NB4 (cell line): ENCODE data around the gene LRRC72.

ENCODE experiments used
- DNase-seq: peaks from one replicate; pipeline ENCODE4 v3.0.0; 2010; ENCODE audit warnings: low read depth
- H3K4me3 ChIP-seq: one replicate; pipeline ENCODE4 v1.5.1; 2011; ENCODE audit warnings: mild to moderate bottlenecking, low read depth, low read length, moderate library complexity
- MYC ChIP-seq: IDR thresholded peaks from 2 replicates; pipeline ENCODE4 v1.6.1; 2011; ENCODE audit warnings: low read depth, low read length
- POLR2A ChIP-seq: IDR thresholded peaks from 2 replicates; pipeline ENCODE4 v1.6.1; 2011; ENCODE audit warnings: mild to moderate bottlenecking; ENCODE audit not compliant: insufficient read length; ENCODE audit errors: extremely low read depth
- TF ChIP-seq, protein P1 (sequence below): IDR thresholded peaks from one replicate; pipeline ENCODE4 v1.5.1; 2012; ENCODE audit warnings: low read depth, low read length
- TF ChIP-seq, protein P2 (sequence below): IDR thresholded peaks from 2 replicates; pipeline ENCODE4 v1.6.1; 2011; ENCODE audit warnings: low read depth, low read length

Gene LRRC72

DNA sequence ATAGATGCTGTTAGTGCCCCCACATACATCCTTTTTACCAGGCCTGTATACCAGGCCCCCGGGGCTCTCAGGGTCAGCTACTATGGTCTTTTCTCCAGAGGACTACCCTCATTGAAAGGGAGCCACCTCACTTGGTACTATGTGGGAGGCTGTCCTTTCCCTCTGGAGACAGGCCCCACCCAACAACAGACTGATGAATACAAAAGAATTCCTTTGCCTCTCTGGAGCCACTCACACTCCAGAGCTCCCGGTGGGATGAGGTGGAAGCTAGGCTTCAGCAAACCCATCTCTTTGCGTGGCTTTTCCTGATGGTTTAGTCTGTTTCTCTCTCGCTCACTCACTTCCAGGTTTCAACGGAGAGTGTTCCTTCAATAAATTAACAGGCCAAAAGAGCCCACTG lies 88.6 kb downstream of the LRRC72 start:
- TF ChIP-seq, protein P1, sequence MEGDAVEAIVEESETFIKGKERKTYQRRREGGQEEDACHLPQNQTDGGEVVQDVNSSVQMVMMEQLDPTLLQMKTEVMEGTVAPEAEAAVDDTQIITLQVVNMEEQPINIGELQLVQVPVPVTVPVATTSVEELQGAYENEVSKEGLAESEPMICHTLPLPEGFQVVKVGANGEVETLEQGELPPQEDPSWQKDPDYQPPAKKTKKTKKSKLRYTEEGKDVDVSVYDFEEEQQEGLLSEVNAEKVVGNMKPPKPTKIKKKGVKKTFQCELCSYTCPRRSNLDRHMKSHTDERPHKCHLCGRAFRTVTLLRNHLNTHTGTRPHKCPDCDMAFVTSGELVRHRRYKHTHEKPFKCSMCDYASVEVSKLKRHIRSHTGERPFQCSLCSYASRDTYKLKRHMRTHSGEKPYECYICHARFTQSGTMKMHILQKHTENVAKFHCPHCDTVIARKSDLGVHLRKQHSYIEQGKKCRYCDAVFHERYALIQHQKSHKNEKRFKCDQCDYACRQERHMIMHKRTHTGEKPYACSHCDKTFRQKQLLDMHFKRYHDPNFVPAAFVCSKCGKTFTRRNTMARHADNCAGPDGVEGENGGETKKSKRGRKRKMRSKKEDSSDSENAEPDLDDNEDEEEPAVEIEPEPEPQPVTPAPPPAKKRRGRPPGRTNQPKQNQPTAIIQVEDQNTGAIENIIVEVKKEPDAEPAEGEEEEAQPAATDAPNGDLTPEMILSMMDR = no peak
- no peak for TF ChIP-seq MYC
- TF ChIP-seq POLR2A = no peak
- TF ChIP-seq, protein P2, sequence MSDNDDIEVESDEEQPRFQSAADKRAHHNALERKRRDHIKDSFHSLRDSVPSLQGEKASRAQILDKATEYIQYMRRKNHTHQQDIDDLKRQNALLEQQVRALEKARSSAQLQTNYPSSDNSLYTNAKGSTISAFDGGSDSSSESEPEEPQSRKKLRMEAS = no peak
- no peak for DNase-seq
- H3K4me3 ChIP-seq = no peak overlapping the region

DNA sequence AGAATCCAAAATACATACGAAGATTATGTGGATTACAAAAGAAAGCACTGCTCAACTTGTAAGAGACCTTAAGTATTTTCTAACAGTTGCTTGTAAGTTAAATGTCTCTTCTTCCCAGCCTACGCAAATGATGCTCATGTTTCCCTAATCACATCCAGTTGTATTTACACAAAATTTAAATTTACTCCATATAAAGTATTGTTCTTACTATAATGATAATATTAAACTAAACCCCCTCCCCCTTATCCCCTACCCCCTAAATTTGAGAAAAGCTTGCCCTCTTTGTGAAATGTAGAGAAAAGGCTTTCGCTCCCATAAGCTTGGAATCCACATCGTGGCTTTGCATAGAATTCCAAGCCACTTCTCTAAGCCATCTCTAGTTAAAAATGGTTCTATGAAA lies 89.5 kb downstream of the LRRC72 start:
- DNase-seq = no peak
- no peak overlapping the region for H3K4me3 ChIP-seq
- TF ChIP-seq, protein P1 = no peak
- no peak for TF ChIP-seq POLR2A
- TF ChIP-seq MYC = no peak
- TF ChIP-seq, protein P2 = no peak

DNA sequence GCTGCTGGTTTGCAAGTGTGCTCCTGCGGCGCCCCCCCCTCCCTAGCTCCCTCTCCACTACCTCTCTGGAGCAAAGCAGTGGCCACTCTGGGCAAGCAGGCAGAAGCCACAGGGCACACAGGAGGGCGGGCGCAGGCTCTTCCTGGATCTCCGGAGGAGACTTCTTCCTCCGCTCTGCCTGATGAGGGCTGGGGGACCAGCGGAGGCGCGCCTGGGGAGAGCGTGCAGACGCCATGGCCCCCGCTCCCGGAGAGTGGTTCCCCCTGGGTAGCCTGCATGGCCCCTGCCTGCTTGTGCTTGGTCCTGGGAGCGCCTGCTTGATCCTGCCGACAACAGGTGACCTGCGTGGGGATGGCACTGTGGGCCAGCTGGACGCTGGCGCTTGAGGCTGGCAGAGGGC lies 89.9 kb downstream of the LRRC72 start:
- TF ChIP-seq, protein P2 = no peak
- TF ChIP-seq POLR2A (no peak), MYC (no peak)
- TF ChIP-seq, protein P1 = no peak

DNA sequence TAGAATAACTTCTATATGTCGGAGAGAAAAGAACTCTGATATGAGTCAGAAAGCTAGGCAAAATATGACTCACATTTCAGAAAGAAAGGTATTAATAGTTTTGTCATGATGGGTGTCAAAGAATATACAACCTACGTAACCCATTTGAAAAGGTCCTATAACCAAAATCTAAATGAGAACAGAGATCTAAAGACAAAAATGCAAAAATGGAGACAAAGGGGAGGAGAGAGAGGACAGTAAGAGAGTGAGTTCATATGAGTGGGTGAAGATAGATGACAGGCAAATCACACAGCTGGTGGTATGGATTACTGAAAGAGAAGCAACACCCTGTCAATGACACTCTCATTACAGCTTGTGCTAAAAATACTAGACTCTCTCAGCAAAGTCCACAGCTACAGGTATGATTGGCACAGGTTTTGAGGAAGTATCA lies 93.4 kb downstream of the LRRC72 start:
- H3K4me3 ChIP-seq = no peak overlapping the region
- DNase-seq = no peak
- TF ChIP-seq, protein P2 = no peak
- TF ChIP-seq, protein P1 = no peak
- TF ChIP-seq MYC (no peak), POLR2A (no peak)

More for the DNA sequence above, 89.9 kb downstream of the LRRC72 start:
- DNase-seq = no peak
- H3K4me3 ChIP-seq = no peak overlapping the region

DNA sequence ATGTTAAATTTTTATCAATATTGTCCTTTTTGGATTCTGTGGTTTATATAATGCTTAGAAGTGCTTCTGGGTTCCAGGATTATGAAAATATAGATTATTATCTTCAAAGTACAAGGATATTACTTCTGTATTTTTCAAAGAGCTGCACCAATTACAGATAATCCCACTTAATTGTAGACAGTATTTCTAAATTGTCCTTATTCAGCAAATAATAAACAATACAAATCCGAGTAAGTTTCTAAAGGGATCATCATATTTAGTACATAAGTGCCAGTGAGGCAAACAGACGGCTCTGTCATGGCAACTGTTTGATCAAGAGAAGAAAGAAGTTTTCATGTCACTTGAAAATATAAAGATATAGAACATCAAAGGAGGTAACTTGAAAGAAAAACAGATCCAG lies 99.8 kb downstream of the LRRC72 start:
- no peak for TF ChIP-seq POLR2A
- no peak for TF ChIP-seq MYC
- TF ChIP-seq, protein P1 = no peak
- TF ChIP-seq, protein P2 = no peak
- no peak for DNase-seq

DNA sequence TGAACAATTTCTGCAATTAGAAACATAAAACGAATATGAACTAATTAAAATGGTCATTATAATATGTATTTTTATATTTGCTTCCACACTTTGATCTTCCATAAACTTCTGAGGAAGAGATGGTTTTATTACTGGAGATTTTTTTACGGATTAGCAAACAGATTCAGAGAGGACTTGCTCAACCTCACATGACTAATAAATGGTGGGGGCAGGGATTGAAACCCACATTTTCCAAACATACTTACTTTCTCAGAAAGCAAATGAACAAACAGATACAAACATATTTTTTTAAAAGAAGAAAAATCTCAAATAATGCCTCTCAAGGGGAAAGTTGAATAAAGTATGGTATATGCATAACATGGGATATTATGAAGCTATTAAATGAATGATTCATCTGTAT lies 100.6 kb downstream of the LRRC72 start:
- TF ChIP-seq MYC (no peak), POLR2A (no peak)
- TF ChIP-seq, protein P2 = no peak
- TF ChIP-seq, protein P1 = no peak

More for the DNA sequence above, 99.8 kb downstream of the LRRC72 start:
- no peak overlapping the region for H3K4me3 ChIP-seq

More for the DNA sequence above, 100.6 kb downstream of the LRRC72 start:
- DNase-seq = no peak
- no peak overlapping the region for H3K4me3 ChIP-seq
